ENCODE measurements around the gene SPINK9. TPM values are rescaled to one million over a fixed set of nuclear protein-coding genes. Genes with fewer than 3 reads are reported as not detected.

SPINK9 gene
- polyA plus RNA-seq, 2 of the 4 experiments (the other 2 are of a cell fraction): not detected

GRCh38 chr5:148388696-148389095 lies 53.3 kb downstream of the SPINK9 start:
- POLR2A ChIA-PET: no interaction called here
- CTCF ChIA-PET: interaction anchor here (0.5 to 1.5 kb wide), 3 partner anchors 10 to 31 kb away, joined by 3 to 6 read pairs (median 3); no protein-coding TSS in a partner anchor
- no peak overlapping the region for H3K27ac ChIP-seq
- no peak for TF ChIP-seq JUN (IDR thresholded peaks at IDR 0.05)
- no peak for TF ChIP-seq HMGXB4 (CRISPR knock-in tag; IDR thresholded peaks at IDR 0.05; ENCODE audit: borderline replicate concordance)
- TF ChIP-seq FOXS1 (CRISPR knock-in tag; IDR thresholded peaks at IDR 0.05): no peak
- no peak for TF ChIP-seq CTCF (IDR thresholded peaks at IDR 0.05)
- TF ChIP-seq GATA3 (IDR thresholded peaks at IDR 0.05; ENCODE audit: borderline replicate concordance): no peak
- no peak for TF ChIP-seq ESRRA (IDR thresholded peaks at IDR 0.05; ENCODE audit: borderline replicate concordance, low read length)
- TF ChIP-seq HOXB13 (CRISPR knock-in tag; IDR thresholded peaks at IDR 0.05; ENCODE audit: low read depth): no peak
- no peak for TF ChIP-seq RFX5 (IDR thresholded peaks at IDR 0.05)
- TF ChIP-seq RARB (CRISPR knock-in tag; IDR thresholded peaks at IDR 0.05): no peak
- TF ChIP-seq TFCP2L1 (CRISPR knock-in tag; IDR thresholded peaks at IDR 0.05): no peak
- TF ChIP-seq HOXB5 (CRISPR knock-in tag; IDR thresholded peaks at IDR 0.05): no peak
- no peak for TF ChIP-seq MAZ (IDR thresholded peaks at IDR 0.05; ENCODE audit: borderline replicate concordance, low read depth, low read length)
- no peak for TF ChIP-seq RAD21 (conservative IDR thresholded peaks at IDR 0.05 in 1 of 2, IDR thresholded peaks at IDR 0.05 in 1 of 2)
- no peak for TF ChIP-seq CBX8 (IDR thresholded peaks at IDR 0.05)
- no peak for TF ChIP-seq NPAS2 (CRISPR knock-in tag; IDR thresholded peaks at IDR 0.05; ENCODE audit: borderline replicate concordance)
- no peak overlapping the region for H3K4me2 ChIP-seq
- DNase-seq (ENCODE audit: low read depth in 1 of 2, low spot score in 1 of 2) (no peak), ATAC-seq (no peak), FAIRE-seq (no peak)
- H3K9me3 ChIP-seq: no peaks in the 10 kb centered on the region
- 71% methylated on average over 1 of the region's 1 CpG for WGBS (ENCODE audit: missing lambda C conversion rate)
- H3K4me3 ChIP-seq: no peak overlapping the region
- H3K4me1 ChIP-seq: peaks cover 11% of the 10 kb centered on the region; the same call in 2 of the 3 replicates

Small RNA genes within 50 kb of the gene (small RNA-seq; reads per million reads assigned to genes)
- gene RF00017: 0 reads per million in 6 experiments

Other genes starting within 250 kb of the SPINK9 start
- gene SPINK14, start 167.0 kb upstream of the SPINK9 start, polyA plus RNA-seq (2011; rRNA removed): not detected in 2 replicates
- not detected in 3 replicates for gene SPINK14, start 167.0 kb upstream of the SPINK9 start, polyA plus RNA-seq (2017; fragmentation: RNase III; extraction: RNeasy Plus Mini Kit Qiagen cat#74134 plus additional on column Dnase treatment)
- 1.0 and 1.5 TPM in 2 replicates for gene SPINK6, start 132.5 kb upstream of the SPINK9 start, polyA plus RNA-seq (2011; rRNA removed)
- gene SPINK6, start 132.5 kb upstream of the SPINK9 start, polyA plus RNA-seq (2017; fragmentation: RNase III; extraction: RNeasy Plus Mini Kit Qiagen cat#74134 plus additional on column Dnase treatment): 0.79 to 1.2 TPM (median 1.0 TPM) in 3 replicates
- 0.13 and 0.20 TPM in 2 replicates for gene MARCOL, start 97.0 kb upstream of the SPINK9 start, polyA plus RNA-seq (2011; rRNA removed)
- gene MARCOL, start 97.0 kb upstream of the SPINK9 start, polyA plus RNA-seq (2017; fragmentation: RNase III; extraction: RNeasy Plus Mini Kit Qiagen cat#74134 plus additional on column Dnase treatment): 0.06 to 0.14 TPM (median 0.11 TPM) in 3 replicates
- gene SPINK13, start 66.8 kb upstream of the SPINK9 start, polyA plus RNA-seq (2011; rRNA removed): 0.13 and 0.16 TPM in 2 replicates
- gene SPINK13, start 66.8 kb upstream of the SPINK9 start, polyA plus RNA-seq (2017; fragmentation: RNase III; extraction: RNeasy Plus Mini Kit Qiagen cat#74134 plus additional on column Dnase treatment): 0.13 TPM in 1 of 3 replicates, not detected in the others
- gene SPINK7, start 23.1 kb upstream of the SPINK9 start, polyA plus RNA-seq (2011; rRNA removed): not detected in 2 replicates
- gene SPINK7, start 23.1 kb upstream of the SPINK9 start, polyA plus RNA-seq (2017; fragmentation: RNase III; extraction: RNeasy Plus Mini Kit Qiagen cat#74134 plus additional on column Dnase treatment): not detected in 3 replicates
- 33.2 and 38.8 TPM in 2 replicates for gene FBXO38, start 48.4 kb downstream of the SPINK9 start, polyA plus RNA-seq (2011; rRNA removed)
- 14.7 to 16.8 TPM (median 15.8 TPM) in 3 replicates for gene FBXO38, start 48.4 kb downstream of the SPINK9 start, polyA plus RNA-seq (2017; fragmentation: RNase III; extraction: RNeasy Plus Mini Kit Qiagen cat#74134 plus additional on column Dnase treatment)

Data from A549 (cell line).